HG03135 (cell line): Measurements from ENCODE around the gene SYNE1.

ENCODE experiments used
- ATAC-seq: cut with Tn5 transposase; IDR thresholded peaks from one replicate; pipeline ENCODE4 v1.9.1; 2021; ENCODE audit warnings: mild to moderate bottlenecking, moderate library complexity; ENCODE audit not compliant: unreplicated experiment

Gene SYNE1

DNA sequence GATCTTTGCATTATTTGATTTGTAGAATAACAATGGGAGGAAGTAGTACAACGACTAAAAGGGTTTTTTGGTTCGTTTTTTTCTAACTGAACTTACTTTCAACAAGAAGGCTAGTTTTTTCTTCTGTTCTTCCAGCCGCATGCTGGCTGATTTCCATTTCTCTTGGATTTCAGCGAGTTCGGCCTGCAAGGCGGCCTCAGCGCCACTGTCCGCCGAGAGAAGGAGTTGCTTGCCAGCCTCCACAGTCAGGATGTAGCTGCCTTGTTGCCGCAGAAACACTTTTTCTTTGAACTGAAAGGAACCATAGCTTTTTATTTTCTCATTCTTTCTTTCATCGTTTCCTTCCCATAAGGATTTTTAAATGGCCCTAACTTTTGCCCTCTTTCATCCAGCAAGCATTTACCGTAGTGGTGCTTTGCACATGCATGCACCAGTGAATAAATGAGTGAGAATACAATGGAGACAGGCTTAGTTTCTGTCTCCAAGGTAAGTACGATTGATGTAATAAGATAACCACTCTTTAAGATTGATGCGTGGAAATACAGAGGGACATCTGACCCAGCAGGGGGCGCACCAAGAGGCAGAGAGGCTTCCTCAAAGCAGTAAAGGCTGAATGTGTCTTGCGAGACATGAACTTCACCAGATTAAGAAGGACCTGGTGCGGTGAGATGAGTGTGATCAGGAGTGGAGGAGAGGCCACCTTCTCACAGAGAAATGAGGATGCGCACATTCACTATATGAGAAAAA, 430.9 kb downstream of the SYNE1 start:
- no peak for ATAC-seq

DNA sequence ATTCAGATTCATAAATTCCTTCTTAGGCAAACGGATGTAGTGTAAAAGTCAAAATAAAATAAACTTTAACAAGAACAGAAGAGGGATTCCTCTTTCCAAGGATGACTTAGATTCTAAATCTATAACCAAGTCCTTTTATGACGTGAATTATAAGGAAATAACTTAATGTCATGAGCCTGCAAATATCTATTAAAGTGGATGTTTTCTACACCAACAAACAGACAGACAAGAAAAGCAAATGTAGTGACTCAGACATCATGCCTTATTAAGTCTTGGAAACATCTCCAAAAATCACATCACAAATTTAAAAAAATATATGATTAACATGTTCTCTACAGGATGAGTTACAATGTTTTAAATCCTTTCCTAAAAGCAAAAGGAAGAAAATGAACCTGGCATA, 432.6 kb downstream of the SYNE1 start:
- ATAC-seq, result no peak

DNA sequence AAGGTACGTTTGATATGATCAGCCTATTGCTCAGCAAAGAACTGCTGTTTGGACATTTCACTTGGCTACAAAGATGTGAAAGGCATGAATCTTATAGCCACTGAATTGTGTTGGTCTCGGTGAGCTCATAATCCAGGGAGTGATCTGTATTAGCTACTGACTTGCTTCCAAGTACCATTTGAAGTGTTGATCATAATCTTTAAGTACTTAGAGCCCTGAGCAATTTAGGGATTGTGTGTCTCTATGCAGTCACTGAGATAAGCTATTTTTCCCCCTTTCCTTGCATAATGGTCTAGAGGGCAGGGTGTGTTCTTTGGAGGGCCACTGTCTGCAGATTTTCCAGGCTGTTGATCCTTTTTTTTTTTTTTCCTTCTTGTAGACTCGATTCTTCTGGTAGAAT, 436.0 kb downstream of the SYNE1 start:
- no peak for ATAC-seq

DNA sequence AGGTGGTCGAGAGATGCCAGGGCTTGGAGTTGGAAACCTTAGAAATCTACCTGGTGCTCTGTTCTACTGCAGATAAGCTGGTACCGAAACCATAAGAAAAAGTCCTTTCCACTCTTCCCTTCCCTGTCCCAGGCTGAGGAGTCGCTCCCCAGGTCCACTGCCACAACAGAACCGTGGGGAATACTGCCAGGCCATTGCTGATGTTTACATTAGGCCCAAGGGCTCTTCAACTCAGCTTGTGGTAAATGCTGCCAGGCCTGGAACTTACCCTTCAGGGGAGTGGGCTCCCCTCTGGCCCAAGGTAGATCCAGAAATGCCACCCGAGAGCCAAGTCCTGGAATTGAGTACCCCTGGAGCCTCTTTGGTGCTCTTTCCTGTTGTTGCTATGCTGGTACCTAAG, 441.3 kb downstream of the SYNE1 start:
- no peak for ATAC-seq

DNA sequence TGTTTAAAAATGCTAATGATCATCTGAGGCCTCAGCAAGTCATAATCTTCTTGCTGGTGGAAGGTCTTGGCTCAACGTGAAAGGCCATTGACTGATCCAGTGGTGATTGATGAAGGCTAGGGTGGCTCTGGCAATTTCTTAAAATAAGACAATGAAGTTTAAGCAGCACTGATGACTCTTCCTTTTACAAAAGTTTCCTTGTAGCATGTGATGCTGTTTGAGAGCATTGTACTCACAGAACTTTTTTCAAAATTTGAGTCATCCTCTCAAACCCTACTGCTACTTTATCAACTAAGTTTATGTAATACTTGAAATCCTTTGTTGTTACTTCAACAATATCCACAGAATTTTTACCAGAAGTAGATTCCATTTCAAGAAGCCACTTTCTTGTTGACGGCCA, 447.4 kb downstream of the SYNE1 start:
- no peak for ATAC-seq

DNA sequence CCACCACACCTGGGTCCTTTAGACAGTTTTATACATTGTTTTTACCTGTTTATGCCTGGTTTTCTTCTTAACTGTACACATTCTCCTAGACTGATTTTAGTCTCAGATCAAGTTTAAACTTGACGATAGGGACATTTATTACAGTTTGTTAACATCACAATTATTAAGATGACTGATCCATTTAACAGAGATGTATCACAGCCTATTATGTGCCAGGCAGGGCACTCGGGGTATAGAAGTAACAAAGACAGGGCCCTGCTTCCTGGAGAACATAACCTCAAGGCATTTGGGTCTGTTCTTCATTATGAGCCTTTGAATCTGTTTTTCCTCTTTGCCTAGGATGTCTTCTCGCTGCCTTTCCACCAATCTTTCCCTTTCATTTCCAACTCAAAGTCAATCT, 449.2 kb downstream of the SYNE1 start:
- ATAC-seq, result no peak

DNA sequence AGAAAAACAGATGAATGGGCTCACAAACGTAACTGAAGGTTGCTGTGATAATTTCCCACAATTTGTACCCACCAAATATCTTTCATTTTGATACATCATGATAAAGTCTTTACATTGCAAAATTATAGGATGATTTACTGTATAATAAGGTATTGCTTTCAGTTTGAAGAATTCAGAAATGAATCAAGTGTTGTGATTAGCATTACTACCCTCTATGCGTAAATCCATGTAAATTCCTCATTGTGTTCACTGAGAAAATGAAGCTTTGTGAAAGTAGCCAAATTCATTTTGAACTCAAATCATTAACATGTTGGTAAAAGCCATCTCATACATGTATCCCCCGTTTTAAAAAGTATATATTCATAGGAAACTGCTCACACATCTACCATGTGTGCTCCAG, 450.3 kb downstream of the SYNE1 start:
- no peak for ATAC-seq

DNA sequence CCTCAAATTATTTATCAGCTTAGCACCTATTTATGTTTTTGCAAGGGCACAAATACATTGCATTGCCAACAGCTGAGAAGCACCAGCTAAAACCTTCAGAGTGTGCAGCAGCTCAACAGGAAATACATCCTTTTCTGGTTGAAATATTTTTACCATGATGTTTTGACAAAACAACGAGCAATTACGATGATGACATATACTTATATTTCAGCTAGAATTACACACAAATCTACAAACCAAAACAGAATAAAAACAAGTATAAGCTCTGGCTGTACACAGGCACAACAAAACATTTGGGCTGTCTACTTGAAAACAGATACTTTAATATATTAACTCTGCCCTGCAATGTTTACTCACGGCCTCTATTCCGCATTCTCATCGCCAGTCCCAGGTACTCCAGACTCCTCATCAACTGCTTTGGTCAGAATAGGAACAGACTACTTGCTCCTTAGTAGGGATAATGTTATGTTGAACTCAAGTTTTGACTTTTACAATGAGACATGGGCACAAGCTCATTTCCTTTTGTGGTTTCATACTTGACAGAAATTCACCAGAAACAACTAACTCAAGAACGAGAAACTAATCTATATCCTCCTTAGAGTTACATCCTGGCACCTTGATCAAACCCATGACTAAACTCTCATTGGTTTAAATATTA, 452.1 kb downstream of the SYNE1 start:
- ATAC-seq, result peak; percentile 68

DNA sequence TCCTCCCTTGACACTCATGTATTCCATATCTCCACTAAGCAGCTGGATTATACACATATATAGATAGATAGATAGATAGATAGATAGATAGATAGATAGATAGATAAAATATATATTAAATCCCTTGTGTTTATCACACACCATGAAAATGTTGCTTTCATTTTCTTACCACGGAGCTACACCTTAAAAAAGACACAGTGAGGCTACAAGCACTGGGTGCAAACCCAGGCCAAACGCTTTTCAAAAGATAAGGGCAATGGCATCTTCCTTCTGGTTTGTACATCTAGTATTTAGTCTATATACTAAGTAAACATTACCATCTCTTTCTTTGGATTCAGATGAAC, 452.6 kb downstream of the SYNE1 start:
- peak; percentile 36 for ATAC-seq

DNA sequence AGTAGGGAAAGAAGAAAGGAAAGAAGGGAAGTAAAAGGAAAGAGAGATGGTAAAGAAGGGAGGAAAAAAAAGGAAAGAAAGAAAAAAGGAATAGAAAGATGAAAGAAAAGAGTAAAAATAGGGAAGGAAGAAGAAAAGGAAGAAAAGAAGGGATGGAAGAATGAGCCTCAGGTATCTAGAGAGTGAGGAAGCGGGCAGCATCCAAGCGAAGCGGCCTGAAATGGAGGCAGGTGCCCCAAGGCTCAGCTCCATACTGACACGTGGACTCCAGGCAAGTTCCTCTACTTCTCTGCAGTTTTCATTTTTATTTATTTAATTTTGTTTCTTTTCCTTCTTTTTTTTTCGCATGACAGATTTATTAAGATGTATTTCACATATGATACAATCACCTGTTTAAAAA, 456.6 kb downstream of the SYNE1 start:
- ATAC-seq, result no peak

DNA sequence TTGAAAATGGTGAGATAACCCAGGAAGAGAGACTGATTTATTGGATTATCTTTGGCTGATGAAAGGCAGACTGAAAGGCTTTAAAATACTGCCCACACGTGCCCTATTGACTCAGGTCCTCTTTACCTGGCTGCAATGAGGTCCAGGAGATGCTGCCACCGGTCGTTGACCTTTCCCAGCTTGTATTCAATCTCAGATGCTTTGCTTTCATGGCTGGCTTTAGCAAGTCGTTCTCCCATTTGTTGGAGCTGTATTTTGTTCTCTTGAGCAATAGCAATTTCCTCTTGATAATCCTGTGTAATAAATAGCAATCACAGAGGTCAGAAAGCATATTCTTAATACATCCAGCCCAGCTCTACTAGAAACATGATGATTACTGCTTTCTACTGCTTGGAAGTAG, 460.9 kb downstream of the SYNE1 start:
- no peak for ATAC-seq

DNA sequence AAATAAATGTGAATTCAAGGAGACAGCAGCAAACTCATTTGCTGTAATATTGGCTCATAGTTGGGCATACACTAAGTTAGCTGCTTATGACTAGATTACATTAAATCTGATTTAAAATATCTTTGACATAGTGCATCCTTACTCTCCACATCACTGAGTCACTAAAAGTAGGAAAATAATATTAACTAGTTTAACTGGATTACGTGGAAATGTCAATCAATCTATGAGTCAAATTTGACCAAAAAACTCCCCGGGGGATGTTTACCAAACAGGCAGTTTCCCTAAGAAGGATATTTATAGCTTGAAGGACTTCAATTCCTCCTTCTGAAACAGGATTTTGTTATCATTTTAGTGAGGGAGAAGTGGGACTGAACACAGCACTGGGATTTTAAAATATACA, 463.2 kb downstream of the SYNE1 start:
- no peak for ATAC-seq

DNA sequence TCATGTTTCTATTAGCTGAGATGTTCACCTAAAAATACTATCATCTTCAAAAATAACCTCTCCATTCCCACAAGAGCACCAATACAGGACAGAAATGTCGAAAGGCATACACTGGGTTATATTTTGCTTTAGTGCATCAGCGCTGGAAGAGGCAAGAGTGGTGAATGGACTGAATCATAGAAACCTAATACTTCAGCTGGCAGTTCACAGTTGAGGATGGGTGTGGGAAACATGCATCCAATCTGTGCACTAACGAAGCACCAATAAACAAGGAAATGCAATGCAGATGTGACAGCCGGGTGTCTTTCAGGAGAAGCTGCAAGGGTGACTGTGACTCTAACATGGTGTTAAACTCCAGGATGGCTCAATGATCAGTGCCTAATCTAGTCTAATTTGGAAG, 463.8 kb downstream of the SYNE1 start:
- ATAC-seq, result no peak

DNA sequence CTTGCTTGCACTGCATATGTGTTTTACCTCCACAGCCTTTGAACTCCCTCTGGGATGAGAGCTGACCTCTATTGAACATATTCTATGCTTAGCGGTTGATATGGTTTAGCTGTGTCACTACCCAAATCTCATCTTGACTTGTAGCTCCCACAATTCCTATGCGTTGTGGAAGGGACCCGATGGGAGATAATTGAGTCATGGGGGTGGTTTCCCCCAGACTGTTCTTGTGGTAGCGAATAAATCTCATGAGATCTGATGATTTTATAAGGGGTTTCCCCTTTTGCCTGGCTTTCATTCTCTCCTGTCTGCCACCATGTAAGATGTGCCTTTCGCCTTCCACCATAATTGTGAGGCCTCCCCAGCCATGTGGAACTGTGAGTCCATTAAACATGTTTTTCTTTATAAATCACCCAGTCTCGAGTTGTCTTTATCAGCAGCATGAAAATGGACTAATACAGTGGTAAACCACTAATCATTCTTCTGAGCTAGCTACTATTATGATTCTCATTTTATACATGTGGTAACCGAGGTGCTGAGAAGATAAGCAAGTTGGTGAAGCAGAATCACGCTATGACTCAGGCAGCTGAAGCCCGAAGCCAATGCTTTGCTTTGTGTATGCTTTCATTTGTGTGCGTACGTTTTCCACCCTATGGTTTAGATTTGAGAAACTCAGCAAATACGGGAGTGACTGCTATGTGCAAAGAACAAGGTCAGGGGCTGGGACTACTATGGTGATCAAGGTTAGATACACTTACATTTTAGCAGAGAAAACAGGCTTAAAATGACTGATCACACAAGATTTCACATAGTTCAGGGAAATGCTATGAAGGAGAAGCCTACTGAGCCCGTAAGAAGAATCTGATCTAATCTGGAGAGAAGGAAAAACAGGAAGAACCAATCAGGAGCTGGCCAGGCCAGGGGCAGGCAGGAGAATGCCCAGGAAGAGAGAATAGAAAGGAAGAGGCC, 466.2 kb downstream of the SYNE1 start:
- ATAC-seq, result peak; percentile 96

DNA sequence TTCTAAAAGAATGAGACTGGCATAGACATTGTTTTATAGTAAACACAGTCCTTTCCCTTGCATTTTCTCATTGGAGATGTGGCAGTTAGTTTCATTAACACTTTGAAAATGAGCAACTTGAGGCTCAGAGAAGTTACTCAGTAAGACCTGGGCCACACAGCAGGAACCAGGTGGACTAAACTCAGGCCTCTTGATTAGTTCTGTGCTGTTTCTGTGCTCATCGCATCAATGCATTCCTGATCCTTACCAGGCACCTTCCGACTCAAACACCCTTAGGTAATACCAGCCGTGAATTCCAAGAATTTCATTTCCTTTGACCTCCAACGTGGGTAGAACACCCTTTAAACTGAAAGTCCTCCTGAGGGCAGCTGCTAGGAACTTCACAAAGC, 466.9 kb downstream of the SYNE1 start:
- no peak for ATAC-seq

DNA sequence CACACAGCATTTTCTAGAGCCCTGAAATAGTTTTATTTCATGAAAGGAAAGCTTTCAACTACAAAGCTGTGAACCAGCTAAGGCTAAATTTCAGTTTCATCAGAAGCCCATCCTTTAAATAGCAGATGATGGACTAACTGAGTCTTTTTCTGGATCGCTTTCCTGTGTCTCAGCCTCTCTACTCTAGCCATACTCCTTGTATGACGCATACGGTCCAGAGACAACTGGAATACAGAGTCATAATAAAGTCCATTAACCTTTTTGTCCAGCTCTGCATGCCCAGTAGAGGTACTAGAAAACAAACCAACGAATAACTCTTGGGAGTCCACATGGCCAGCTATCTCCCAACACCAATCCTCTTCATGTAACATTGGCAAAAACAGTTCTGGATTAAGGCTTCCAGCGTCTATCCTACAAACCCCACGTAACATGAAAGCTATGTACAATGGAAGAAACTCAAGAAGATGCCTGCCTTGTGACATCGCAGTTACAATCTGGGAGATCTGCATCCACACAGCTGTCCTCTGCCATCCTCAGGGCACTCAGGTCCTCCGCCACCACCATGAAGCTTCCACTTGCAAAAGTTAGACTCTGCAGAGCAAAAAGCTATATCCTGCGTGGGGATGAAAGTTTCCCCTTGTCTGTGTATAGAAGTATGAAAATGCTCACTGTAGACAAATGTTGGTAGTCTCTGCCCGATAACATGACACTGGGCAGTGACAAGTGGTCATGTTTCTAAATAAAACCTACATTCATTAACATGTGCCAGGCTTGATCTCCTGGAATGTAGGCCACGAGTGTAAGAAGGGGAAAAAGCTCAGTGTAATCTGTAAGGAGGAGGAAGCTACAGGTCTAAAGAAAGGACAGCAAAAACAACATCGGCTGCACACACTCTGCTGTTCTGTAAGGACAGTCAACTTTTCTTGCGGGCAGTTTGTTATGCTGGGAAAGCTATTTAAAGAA, 469.2 kb downstream of the SYNE1 start:
- no peak for ATAC-seq

DNA sequence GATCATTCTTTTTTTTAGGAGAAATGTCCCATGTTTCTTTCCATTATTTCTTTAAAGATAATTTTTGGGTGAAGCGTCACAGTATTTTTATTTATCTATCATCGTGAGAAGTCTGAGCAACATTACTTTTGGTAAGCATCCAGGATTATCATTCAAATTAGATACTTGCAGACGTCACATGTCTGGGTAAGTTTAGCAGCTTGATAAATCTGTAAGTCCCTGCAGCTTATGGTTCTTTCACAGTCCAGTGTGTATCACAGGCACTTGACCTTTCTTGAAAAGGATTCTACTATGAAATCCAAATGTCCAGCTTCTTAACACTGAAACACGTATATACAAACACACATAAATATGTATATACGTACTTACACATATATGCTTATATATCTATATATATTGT, 470.3 kb downstream of the SYNE1 start:
- ATAC-seq, result no peak

DNA sequence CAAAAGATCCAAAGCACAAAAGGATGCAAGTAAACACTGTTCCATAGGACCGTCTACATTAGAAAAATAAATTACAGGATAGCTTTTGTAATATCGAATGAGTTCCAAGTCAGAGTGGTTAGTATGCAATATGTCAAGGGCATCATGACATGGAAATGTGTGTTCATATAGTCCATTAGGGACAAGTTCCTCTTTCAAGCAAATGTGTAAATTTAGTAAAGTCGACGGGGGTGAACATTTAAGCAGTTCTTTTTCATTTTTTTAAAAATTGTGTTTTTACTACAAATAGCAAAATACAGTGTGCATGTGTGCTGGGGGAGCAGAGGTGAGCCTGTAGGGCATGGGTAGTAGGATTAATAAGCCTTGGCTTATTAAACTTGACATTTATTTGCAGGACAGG, 470.7 kb downstream of the SYNE1 start:
- ATAC-seq, result no peak

DNA sequence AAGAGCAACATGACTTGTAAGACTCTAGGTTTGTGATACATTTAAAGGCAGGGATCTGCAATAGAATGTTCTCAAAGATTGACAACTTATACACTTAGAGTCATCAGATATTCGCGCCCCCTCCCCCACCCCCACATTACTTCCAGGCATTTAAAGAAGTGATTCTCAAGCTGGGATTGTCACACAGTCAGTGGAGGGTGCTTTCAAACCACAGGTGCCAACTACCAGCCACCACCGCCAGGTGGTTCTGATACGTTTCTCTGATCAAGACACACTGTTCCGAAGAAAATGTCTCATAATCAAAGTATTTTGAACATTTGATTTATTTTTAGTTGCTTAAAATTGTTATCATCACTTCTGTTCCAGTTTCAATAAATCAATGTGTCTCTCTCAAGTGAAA, 472.2 kb downstream of the SYNE1 start:
- no peak for ATAC-seq

DNA sequence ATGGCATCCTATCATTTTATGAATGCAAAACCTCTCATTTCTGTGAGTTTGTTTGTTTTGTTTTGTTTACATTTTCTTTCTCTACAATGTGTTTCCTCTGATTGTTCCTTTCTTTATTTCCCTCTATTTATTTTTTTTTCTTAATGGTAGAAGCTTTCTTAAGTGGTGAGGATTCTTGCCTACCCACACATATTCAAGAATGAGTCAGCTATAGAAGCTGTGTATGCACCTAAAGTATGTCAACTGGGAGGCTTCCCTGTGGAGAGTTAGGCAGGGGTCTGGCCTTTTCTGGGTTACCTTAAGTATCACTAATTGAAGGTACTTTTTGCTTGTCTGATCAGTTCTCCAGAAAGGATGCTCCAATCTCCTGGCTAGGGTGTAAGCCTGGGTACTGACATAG, 475.7 kb downstream of the SYNE1 start:
- no peak for ATAC-seq

DNA sequence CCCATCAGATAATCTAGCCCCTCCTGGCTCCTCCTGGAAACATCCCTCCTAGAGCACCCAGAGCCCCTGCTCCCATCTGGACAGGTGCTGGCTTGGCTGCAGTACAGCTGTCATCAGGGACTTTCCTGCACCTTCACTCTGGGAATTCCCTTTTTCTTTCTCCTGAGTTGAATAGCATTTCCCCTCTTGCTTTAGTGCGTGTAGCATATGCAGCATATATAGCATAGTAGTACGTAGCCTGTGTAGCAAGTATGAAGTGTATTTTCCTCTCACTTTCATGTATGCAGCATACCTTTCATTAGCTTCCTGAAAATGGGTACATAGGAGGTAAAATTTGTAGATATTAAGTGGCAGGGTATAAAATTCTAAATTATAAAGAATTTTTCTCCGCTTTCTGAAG, 476.8 kb downstream of the SYNE1 start:
- peak; percentile 76 for ATAC-seq
